Sigmoid colon (tissue), 7 donors: ENCODE measurements around the gene ANAPC16. TPM values are rescaled to one million over a fixed set of nuclear protein-coding genes. Genes with fewer than 3 reads are reported as not detected.
"Not testable (repeated sequence)": the region's sequence is repeated elsewhere in the genome, so short reads cannot be mapped to it uniquely, and the experiment has no call there.

Experiments
- DNase-seq: peaks from one replicate; pipeline ENCODE4 v3.0.0-alpha.2; 2019
- H3K27ac ChIP-seq, 4 donors: fragments of 200-600 bp; sonication (generic); one replicate each; pipeline ENCODE4 v1.5.1; 2016 to 2019; ENCODE audit warnings: mild to moderate bottlenecking in 1 of 4
- H3K27me3 ChIP-seq, 3 donors: fragments of 200-600 bp; sonication (generic); one replicate each; pipeline ENCODE4 v1.5.1; 2019; ENCODE audit warnings: mild to moderate bottlenecking in 1 of 3
- H3K36me3 ChIP-seq, 4 donors: fragments of 200-600 bp; sonication (generic); one replicate each; pipeline ENCODE4 v1.5.1; 2016 to 2019
- H3K4me1 ChIP-seq, 4 donors: fragments of 200-600 bp; sonication (generic); one replicate each; pipeline ENCODE4 v1.5.1; 2017 to 2019
- H3K4me3 ChIP-seq, 4 donors: fragments of 200-600 bp; sonication (generic); one replicate each; pipeline ENCODE4 v1.5.1; 2017 to 2019; ENCODE audit warnings: mild to moderate bottlenecking in 2 of 4, moderate library complexity in 1 of 4
- H3K9me3 ChIP-seq, 4 donors: fragments of 200-600 bp in 3 of 4; sonication (generic) in 3 of 4; one replicate each; pipeline versions ENCODE4 v1.5.1 to v1.6.1; 2013 to 2019
- EP300 ChIP-seq, 4 donors: sonication (generic); formaldehyde crosslinking; IDR thresholded peaks; one replicate each; pipeline ENCODE4 v1.6.1; 2017; ENCODE audit warnings: antibody characterized with exemption in 4 of 4
- POLR2A ChIP-seq, 2 donors: fragments of 450-650 bp; IDR thresholded peaks; one replicate each; pipeline ENCODE4 v1.6.1; 2016; ENCODE audit warnings: antibody characterized with exemption in 2 of 2, mild to moderate bottlenecking in 2 of 2, moderate library complexity in 2 of 2
- POLR2AphosphoS5 ChIP-seq, 4 donors: sonication (generic); formaldehyde crosslinking; IDR thresholded peaks; one replicate each; pipeline ENCODE4 v1.6.1; 2017; ENCODE audit warnings: antibody characterized with exemption in 4 of 4
- WGBS, 2 donors: extraction: QIAGEN DNeasy Blood & Tissue Kit; methylation state at CpG; one replicate each; pipeline ENCODE4 v1.1.7; 2013; 5-methylcytosine and 5-hydroxymethylcytosine counted together
- intact Hi-C: fragments of 100-400 bp; cut with DNase I; formaldehyde crosslinking; loops from one replicate; pipeline ENCODE4 v1.15.1; 2023
- polyA plus RNA-seq, 3 donors: library from polyadenylated mRNA; stranded (reverse); fragments of 200-250 nt; gene quantifications; one replicate each; pipeline ENCODE4 v1.2.3, GENCODE V29; 2013
- small RNA-seq, 3 donors: library from RNA; depleted of rRNA; stranded (forward); fragments of <200 nt; gene quantifications; one replicate each; pipeline ENCODE3, GENCODE V24; 2016
- total RNA-seq, 4 donors: library from RNA; depleted of rRNA; stranded (reverse); fragments of >200 nt; gene quantifications; one replicate each; pipeline ENCODE4 v1.1.0, GENCODE V29; 2016
- TF ChIP-seq, protein P1 (sequence below), 4 experiments: fragments of 450-650 bp in 3 of 4; fragments of 200-600 bp in 1 of 4; IDR thresholded peaks; one replicate each; pipeline ENCODE4 v1.5.1; 2016 to 2019; ENCODE audit warnings: antibody characterized with exemption in 4 of 4, mild to moderate bottlenecking in 3 of 4, moderate library complexity in 2 of 4
- donor health status: healthy with polysubstance abuse.
- donor health status: Bipolar disorder and iron deficiency.
- donor health status: healthy.

Gene ANAPC16
- total and polyA plus RNA-seq, 7 donors = 80.0 to 228 (median 187) TPM

DNA sequence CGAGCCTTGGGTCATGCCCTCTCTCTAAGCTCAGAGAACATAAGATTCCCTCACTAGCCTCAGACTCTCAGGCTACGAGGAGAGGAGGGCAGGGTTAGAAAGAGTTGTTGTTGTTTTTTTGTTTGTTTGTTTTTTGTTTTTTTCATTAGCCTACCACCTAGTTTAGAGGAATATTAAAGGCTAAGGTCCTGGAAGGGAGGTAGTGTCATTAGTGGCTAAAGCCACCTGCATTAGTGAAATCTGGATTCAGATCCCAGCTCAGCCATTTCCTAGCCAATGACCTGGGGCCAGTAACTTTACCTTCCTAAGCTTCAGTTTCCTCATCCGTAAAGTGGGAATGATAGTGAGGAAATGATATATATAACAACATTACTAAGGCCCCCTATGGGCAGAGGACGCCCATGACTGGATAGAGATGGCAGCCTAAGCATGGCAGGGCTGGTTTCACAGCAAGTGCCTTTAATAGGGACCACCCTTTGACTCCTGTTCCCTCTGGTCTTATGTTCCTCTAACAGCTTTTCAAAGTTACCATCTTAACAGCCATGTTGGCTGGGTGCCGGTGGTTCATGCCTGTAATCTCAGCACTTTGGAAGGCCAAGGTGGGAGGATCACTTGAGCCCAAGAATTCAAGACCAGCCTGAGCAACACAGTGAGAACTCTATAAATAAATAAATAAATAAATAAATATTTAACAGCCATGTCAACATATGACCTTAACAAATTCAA, 63.0 kb downstream of the ANAPC16 start:
- WGBS, 2 donors = 66 to 85% methylated on average over 5 of the region's 5 CpGs
- Histone ChIP-seq H3K27ac (no peak overlapping the region), H3K4me1 (peaks cover 0 to 24% (median 20%) of the 10 kb centered on the region in 4 donors), H3K9me3 (no peaks in the 10 kb centered on the region), H3K4me3 (no peak overlapping the region), H3K27me3 (no peaks in the 10 kb centered on the region), H3K36me3 (peaks cover 9 to 23% (median 15%) of the 10 kb centered on the region in 4 donors)
- no peak for DNase-seq
- intact Hi-C loops = no loop called here
- TF ChIP-seq EP300 (IDR thresholded peaks at IDR 0.05) (no peak), POLR2AphosphoS5 (IDR thresholded peaks at IDR 0.05) (no peak)

DNA sequence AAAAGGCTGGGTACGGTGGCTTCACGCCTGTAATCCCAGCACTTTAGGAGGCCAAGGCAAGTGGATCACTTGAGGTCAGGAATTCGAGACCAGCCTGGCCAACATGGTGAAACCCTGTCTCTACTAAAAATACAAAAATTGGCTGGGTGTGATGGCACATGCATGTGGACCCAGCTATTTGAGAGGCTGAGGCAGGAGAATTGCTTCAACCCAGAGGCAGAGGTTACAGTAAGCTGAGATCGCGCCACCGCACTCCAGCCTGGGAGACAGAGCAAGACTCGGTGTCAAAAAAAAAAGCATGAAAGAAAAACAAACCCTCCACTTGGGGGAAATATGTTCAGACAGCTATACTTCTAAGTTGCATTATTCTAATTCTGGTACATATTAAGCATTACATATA, 63.8 kb downstream of the ANAPC16 start:
- WGBS, 2 donors = 93% methylated on average over 7 of the region's 7 CpGs
- intact Hi-C loops = not testable (repeated sequence)

DNA sequence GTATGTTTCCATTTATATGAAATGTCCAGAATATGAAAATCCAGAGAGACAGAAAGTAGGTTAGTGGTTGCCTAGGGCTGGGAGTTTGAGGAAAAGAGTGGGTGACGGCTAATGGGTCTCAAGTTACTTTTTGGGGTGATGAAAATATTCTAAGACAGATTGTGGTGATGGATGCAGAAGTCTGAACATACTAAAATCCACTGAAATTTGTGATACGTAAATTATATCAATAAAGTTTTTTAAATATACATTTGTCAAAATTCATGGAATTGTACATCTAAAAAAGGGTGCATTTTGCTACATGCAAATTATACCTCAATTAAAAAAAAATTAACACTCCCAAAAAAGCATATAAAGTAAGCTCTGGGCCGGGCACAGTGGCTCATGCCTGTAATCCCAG, 67.3 kb downstream of the ANAPC16 start:
- peaks cover 0 to 16% (median 14%) of the 10 kb centered on the region in 4 donors for H3K4me1 ChIP-seq
- no peak overlapping the region for H3K27ac ChIP-seq
- WGBS, 2 donors = 94 to 97% methylated on average over 3 of the region's 3 CpGs
- H3K36me3 ChIP-seq = no peaks in the 10 kb centered on the region
- H3K4me3 ChIP-seq = no peak overlapping the region
- no peaks in the 10 kb centered on the region for H3K27me3 ChIP-seq
- no peak for DNase-seq
- TF ChIP-seq POLR2A (IDR thresholded peaks at IDR 0.05) (no peak), POLR2AphosphoS5 (IDR thresholded peaks at IDR 0.05) (no peak), EP300 (IDR thresholded peaks at IDR 0.05) (no peak)
- TF ChIP-seq, protein P1, sequence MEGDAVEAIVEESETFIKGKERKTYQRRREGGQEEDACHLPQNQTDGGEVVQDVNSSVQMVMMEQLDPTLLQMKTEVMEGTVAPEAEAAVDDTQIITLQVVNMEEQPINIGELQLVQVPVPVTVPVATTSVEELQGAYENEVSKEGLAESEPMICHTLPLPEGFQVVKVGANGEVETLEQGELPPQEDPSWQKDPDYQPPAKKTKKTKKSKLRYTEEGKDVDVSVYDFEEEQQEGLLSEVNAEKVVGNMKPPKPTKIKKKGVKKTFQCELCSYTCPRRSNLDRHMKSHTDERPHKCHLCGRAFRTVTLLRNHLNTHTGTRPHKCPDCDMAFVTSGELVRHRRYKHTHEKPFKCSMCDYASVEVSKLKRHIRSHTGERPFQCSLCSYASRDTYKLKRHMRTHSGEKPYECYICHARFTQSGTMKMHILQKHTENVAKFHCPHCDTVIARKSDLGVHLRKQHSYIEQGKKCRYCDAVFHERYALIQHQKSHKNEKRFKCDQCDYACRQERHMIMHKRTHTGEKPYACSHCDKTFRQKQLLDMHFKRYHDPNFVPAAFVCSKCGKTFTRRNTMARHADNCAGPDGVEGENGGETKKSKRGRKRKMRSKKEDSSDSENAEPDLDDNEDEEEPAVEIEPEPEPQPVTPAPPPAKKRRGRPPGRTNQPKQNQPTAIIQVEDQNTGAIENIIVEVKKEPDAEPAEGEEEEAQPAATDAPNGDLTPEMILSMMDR (IDR thresholded peaks at IDR 0.05) = no peak
- no peaks in the 10 kb centered on the region for H3K9me3 ChIP-seq
- intact Hi-C loops = no loop called here

More for the DNA sequence above, 63.8 kb downstream of the ANAPC16 start:
- H3K36me3 ChIP-seq = peaks cover 9 to 20% (median 15%) of the 10 kb centered on the region in 4 donors
- not testable (repeated sequence) for H3K27me3 ChIP-seq, DNase-seq, H3K27ac ChIP-seq, H3K9me3 ChIP-seq, H3K4me3 ChIP-seq
- peaks cover 0 to 21% (median 20%) of the 10 kb centered on the region in 4 donors for H3K4me1 ChIP-seq

Small RNAs within 50 kb of the gene (small RNA-seq; reads per million reads assigned to genes)
- gene RF00019 = 0 reads per million in 3 donors
- 0 reads per million in 3 donors for gene RF00340

Other genes starting within 250 kb of the ANAPC16 start
- 1 to 10 TPM; 5.8 to 10.0 (median 8.5) TPM for gene SPOCK2, start 127.5 kb upstream of the ANAPC16 start, total RNA-seq
- gene SPOCK2, start 127.5 kb upstream of the ANAPC16 start, polyA plus RNA-seq = 10 to 100 TPM in 1 of 3 donors, 1 to 10 TPM in 1, under 1 TPM in 1; 0.60 to 59.5 (median 2.8) TPM
- gene ASCC1, start 264 bp downstream of the ANAPC16 start, total RNA-seq = 10 to 100 TPM; 21.0 to 53.7 (median 37.1) TPM
- gene ASCC1, start 264 bp downstream of the ANAPC16 start, polyA plus RNA-seq = 10 to 100 TPM; 15.3 to 21.5 (median 15.6) TPM
- gene DDIT4, start 57.9 kb downstream of the ANAPC16 start, total RNA-seq = 100 to 1,000 TPM in 2 of 4 donors, 10 to 100 TPM in 2; 77.2 to 202 (median 133) TPM
- 100 to 1,000 TPM in 1 of 3 donors, 10 to 100 TPM in 2; 71.5 to 413 (median 85.3) TPM for gene DDIT4, start 57.9 kb downstream of the ANAPC16 start, polyA plus RNA-seq
- gene DNAJB12, start 138.9 kb downstream of the ANAPC16 start, total RNA-seq = 10 to 100 TPM; 22.4 to 38.5 (median 30.0) TPM
- gene DNAJB12, start 138.9 kb downstream of the ANAPC16 start, polyA plus RNA-seq = 10 to 100 TPM in 2 of 3 donors, 1 to 10 TPM in 1; 9.5 to 28.7 (median 15.6) TPM